Measurements from ENCODE around the gene ATN1. TPM values are rescaled to one million over a fixed set of nuclear protein-coding genes. Genes with fewer than 3 reads are reported as not detected.

Gene ATN1
- total RNA-seq, 1 donor from 2014 or later: 8.9 TPM

GRCh38 chr12:6936636-6937480 lies 9.1 kb downstream of the ATN1 start:
- Histone ChIP-seq H4K20me1 (ENCODE audit: low read depth) (peaks cover 39% of the 10 kb centered on the region), H3F3A (ENCODE audit: low read depth) (peaks cover 69% of the 10 kb centered on the region), H3K27ac (peak overlapping the region; percentile 89), H2AFZ (replicated peaks) (no peak overlapping the region), H3K9me3 (ENCODE audit: low read depth) (no peaks in the 10 kb centered on the region), H3K79me2 (ENCODE audit: low read depth) (peaks cover 46% of the 10 kb centered on the region), H3K9ac (peak overlapping the region; percentile 83), H3K4me2 (peak overlapping the region; percentile 82), H3K4me3 (peak overlapping the region; percentile 56), H3K4me1 (peaks cover 11% of the 10 kb centered on the region), H3K36me3 (no peaks in the 10 kb centered on the region), H3K27me3 (no peaks in the 10 kb centered on the region)
- Mint-ChIP-seq H3K4me1 (peaks cover 44% of the 10 kb centered on the region), H3K36me3 (peaks cover 37% of the 10 kb centered on the region), H3K9me3 (peaks cover 2% of the 10 kb centered on the region), H3K27ac (no peak overlapping the region), H3K27me3 (ENCODE audit: insufficient read depth, low read depth) (peaks cover 32% of the 10 kb centered on the region), H3K4me3 (peak overlapping the region; percentile 74)
- no peak for DNase-seq (ENCODE audit: low spot score)
- TF ChIP-seq CTCF (IDR thresholded peaks at IDR 0.05): no peak
- no peak for TF ChIP-seq EZH2 (IDR thresholded peaks at IDR 0.05)
- TF ChIP-seq EZH2phosphoT487 (IDR thresholded peaks at IDR 0.05): no peak

GRCh38 chr12:6937481-6938352 lies 10.0 kb downstream of the ATN1 start:
- H3K9ac ChIP-seq: peak overlapping the region; percentile 83
- H4K20me1 ChIP-seq (ENCODE audit: low read depth): peaks cover 31% of the 10 kb centered on the region
- H3F3A ChIP-seq (ENCODE audit: low read depth): peaks cover 75% of the 10 kb centered on the region
- peaks cover 37% of the 10 kb centered on the region for H3K79me2 ChIP-seq (ENCODE audit: low read depth)
- H3K9me3 ChIP-seq (ENCODE audit: low read depth): no peaks in the 10 kb centered on the region
- H3K4me2 ChIP-seq: peak overlapping the region; percentile 82
- no peak overlapping the region for H2AFZ ChIP-seq (replicated peaks)
- peak overlapping the region; percentile 56 for H3K4me3 ChIP-seq
- H3K27ac ChIP-seq: peak overlapping the region; percentile 89
- Mint-ChIP-seq H3K27me3 (ENCODE audit: insufficient read depth, low read depth) (peaks cover 37% of the 10 kb centered on the region), H3K4me1 (peaks cover 44% of the 10 kb centered on the region), H3K27ac (peak overlapping the region; percentile 63), H3K4me3 (peak overlapping the region; percentile 84), H3K9me3 (peaks cover 2% of the 10 kb centered on the region), H3K36me3 (peaks cover 36% of the 10 kb centered on the region)
- TF ChIP-seq CTCF (IDR thresholded peaks at IDR 0.05) (peak; percentile 90), EZH2phosphoT487 (IDR thresholded peaks at IDR 0.05) (peak; percentile 22), EZH2 (IDR thresholded peaks at IDR 0.05) (no peak)
- H3K36me3 ChIP-seq: no peaks in the 10 kb centered on the region
- peak; percentile 97 for DNase-seq (ENCODE audit: low spot score)
- H3K4me1 ChIP-seq: peaks cover 11% of the 10 kb centered on the region
- H3K27me3 ChIP-seq: no peaks in the 10 kb centered on the region

- Histone ChIP-seq H3K27me3 (no peaks in the 10 kb centered on the region), H3K27ac (peak overlapping the region; percentile 67), H3K79me2 (ENCODE audit: low read depth) (peaks cover 29% of the 10 kb centered on the region), H2AFZ (replicated peaks) (no peak overlapping the region), H3K9ac (no peak overlapping the region), H3F3A (ENCODE audit: low read depth) (peaks cover 75% of the 10 kb centered on the region), H3K9me3 (ENCODE audit: low read depth) (no peaks in the 10 kb centered on the region), H3K4me2 (peak overlapping the region; percentile 72), H4K20me1 (ENCODE audit: low read depth) (peaks cover 22% of the 10 kb centered on the region), H3K4me1 (peaks cover 11% of the 10 kb centered on the region), H3K36me3 (no peaks in the 10 kb centered on the region), H3K4me3 (peak overlapping the region; percentile 56)
- peaks cover 2% of the 10 kb centered on the region for H3K9me3 Mint-ChIP-seq
- no peak for DNase-seq (ENCODE audit: low spot score)
- peak overlapping the region; percentile 63 for H3K27ac Mint-ChIP-seq
- H3K36me3 Mint-ChIP-seq: peaks cover 34% of the 10 kb centered on the region
- peaks cover 50% of the 10 kb centered on the region for H3K4me1 Mint-ChIP-seq
- peaks cover 39% of the 10 kb centered on the region for H3K27me3 Mint-ChIP-seq (ENCODE audit: insufficient read depth, low read depth)
- TF ChIP-seq EZH2 (IDR thresholded peaks at IDR 0.05) (no peak), CTCF (IDR thresholded peaks at IDR 0.05) (no peak), EZH2phosphoT487 (IDR thresholded peaks at IDR 0.05) (no peak)
- H3K4me3 Mint-ChIP-seq: peak overlapping the region; percentile 84
Measured at GRCh38 chr12:6938353-6939190, 10.8 kb downstream of the ATN1 start.

All from neural progenitor cell (in vitro differentiated cells).